Left colon (tissue), 2 donors: Measurements from ENCODE around the gene SLC8A3. TPM values are rescaled to one million over a fixed set of nuclear protein-coding genes. Genes with fewer than 3 reads are reported as not detected.
A peak's percentile ranks its signal among the peaks of the same experiment; 100 is the strongest.

Experiments used
- ATAC-seq: fragments of 200-7000 bp; cut with Tn5 transposase; one replicate; pipeline ENCODE4 v1.9.1; 2020; ENCODE audit warnings: mild to moderate bottlenecking, moderate library complexity
- DNase-seq, 2 donors: peaks; one replicate each; pipeline ENCODE4 v3.0.0-alpha.2; 2020
- intact Hi-C, 2 donors: fragments of 100-400 bp; cut with DNase I in 1 of 2; cut with micrococcal nuclease in 1 of 2; formaldehyde crosslinking; loops; one replicate each; pipeline versions ENCODE4 v1.11.2 to v1.14.0; 2022; cut with DNase I, micrococcal nuclease
- total RNA-seq, 2 donors: library from RNA; stranded (reverse); fragmentation: NEBNext Ultra II Directional; extraction: Animal tissue kit (Norgen Biotek cat#: 25700); gene quantifications; one replicate each; pipeline ENCODE4 v1.2.1, GENCODE V29; 2021
- donor health status: DM: no; HTN: no; CAD: no.
- donor health status: DM: yes; HTN: yes; CAD: no.

The SLC8A3 gene
- total RNA-seq, 2 donors from 2014 or later = 0.46 to 0.59 TPM

DNA sequence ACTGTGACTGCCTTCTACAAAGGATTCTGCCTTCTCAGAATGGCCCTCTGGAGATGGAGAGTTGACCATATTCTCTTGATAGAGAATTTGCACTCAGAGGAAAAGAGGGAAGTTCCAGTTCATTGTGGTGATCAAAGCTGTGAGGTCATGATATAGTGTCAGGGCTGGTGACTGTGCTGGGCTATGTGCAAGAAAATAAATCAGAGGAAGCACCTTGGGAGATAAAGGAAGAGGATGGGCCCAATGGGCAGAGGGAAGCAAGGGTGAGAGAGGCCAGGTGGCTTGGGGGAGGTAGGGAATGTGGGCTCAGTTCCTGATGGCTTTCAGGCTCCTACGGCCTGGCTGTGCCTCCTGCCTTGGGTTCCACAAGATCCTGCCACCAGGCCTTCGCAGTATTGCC is 145.8 kb downstream of the SLC8A3 start:
- no peak for DNase-seq
- intact Hi-C loops = no loop called here

DNA sequence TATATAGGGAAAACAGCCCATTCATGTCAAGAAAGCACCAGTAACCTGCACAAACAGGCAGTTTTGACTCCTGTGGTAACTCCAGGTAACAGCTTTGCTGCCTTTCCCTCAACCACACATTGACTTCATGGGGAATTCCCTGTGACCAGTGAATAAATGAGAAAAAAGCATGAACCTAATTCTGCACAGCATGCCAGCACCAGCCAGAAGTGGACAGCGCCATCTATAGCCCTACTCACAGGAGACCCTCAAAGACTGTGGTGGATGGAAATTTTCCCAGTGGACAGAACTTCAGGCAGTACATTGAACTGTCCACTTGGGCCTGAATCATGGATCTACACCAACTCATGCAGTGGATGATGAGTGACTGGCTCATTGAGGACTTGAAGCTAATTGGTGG is 152.1 kb downstream of the SLC8A3 start:
- no peak for DNase-seq
- intact Hi-C loops = loop anchor here in 1 of 2 donors (10.0 kb wide), 1 partner anchor 212 kb away; no protein-coding TSS in a partner anchor
- no peak for ATAC-seq

More for the DNA sequence above, 145.8 kb downstream of the SLC8A3 start:
- no peak for ATAC-seq

- ATAC-seq = no peak
- DNase-seq = no peak
- intact Hi-C loops = loop anchor here in 1 of 2 donors (10.0 kb wide), 1 partner anchor 209 kb away; no protein-coding TSS in a partner anchor
Observed at GRCh38 chr14:70034257-70034656, 154.5 kb downstream of the SLC8A3 start.

- ATAC-seq (no peak), DNase-seq (no peak)
- intact Hi-C loops = loop anchor here in 1 of 2 donors (10.0 kb wide), 1 partner anchor 209 kb away; no protein-coding TSS in a partner anchor
Observed at GRCh38 chr14:70033561-70033960, 155.2 kb downstream of the SLC8A3 start.

DNA sequence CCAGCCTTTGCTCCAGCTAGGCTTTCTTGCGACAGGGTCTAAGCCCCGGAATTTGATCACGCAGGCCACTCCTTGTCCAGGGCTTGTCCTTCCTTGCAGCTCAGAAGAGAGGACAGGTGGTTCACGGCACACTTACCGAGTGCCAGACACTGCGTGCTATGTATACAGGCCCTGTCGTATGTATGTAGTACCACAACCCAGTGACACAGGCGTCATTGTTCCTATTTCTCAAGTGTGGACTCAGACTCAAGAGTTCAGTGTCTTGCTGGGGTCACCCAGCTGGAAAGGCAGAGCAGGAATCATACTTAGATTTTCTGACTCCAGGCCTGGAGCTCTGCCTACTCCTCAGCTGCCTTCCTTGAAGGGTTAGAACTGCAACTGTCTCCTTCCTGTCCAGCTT is 155.6 kb downstream of the SLC8A3 start:
- ATAC-seq (no peak), DNase-seq (no peak)
- intact Hi-C loops = loop anchor here in 1 of 2 donors (10.0 kb wide), 1 partner anchor 208 kb away; no protein-coding TSS in a partner anchor

- DNase-seq = no peak
- intact Hi-C loops = loop anchor here in 1 of 2 donors (10.0 kb wide), 1 partner anchor 208 kb away; no protein-coding TSS in a partner anchor
- ATAC-seq = no peak
Observed at GRCh38 chr14:70032447-70032846, 156.3 kb downstream of the SLC8A3 start.

- ATAC-seq = no peak
- DNase-seq = no peak
- intact Hi-C loops = loop anchor here in 1 of 2 donors (10.0 kb wide), 1 partner anchor 207 kb away; no protein-coding TSS in a partner anchor
Observed at GRCh38 chr14:70032016-70032415, 156.7 kb downstream of the SLC8A3 start.

DNA sequence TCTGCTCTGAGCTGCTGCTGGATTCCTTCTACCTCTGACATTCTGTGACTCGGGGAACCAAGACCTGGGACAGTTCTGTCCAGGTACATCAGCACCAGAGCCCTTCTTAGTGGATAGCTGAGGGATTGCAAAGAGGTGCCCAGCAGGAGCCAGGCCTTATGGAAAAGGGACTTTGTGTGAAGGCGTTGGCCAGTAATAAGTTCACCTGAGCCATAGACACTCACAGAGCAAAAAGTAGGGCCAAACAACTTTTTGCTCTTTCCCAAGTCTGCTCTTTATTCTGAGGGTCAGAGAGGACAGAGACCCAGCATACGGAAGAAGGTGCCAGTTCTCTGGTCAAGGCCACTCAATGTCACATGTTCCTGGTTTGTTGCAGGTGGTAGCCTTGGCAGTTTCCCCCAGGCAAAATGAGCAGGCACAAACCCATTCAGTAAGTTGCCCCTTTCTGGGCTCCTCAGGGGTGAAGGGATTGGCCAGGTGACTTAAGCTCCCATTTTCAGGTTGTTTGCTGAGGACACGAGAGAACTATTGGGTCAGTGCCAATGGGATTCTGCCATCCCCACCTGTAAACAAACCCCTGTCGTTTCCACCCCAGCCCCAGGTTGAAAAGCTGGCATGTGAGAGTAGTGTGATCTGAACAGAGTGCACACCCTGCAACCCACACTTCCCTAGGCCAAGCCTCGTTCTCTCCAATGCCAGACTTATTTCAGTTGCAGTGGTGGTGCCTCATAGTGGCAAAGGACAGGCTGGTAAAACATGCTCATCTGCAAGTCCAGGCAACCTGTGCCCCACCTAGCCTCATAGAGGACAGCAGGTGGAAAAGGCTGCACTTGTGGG is 159.2 kb downstream of the SLC8A3 start:
- intact Hi-C loops = loop anchor here in 1 of 2 donors (10.0 kb wide), 1 partner anchor 205 kb away; no protein-coding TSS in a partner anchor
- ATAC-seq (no peak), DNase-seq (no peak)

DNA sequence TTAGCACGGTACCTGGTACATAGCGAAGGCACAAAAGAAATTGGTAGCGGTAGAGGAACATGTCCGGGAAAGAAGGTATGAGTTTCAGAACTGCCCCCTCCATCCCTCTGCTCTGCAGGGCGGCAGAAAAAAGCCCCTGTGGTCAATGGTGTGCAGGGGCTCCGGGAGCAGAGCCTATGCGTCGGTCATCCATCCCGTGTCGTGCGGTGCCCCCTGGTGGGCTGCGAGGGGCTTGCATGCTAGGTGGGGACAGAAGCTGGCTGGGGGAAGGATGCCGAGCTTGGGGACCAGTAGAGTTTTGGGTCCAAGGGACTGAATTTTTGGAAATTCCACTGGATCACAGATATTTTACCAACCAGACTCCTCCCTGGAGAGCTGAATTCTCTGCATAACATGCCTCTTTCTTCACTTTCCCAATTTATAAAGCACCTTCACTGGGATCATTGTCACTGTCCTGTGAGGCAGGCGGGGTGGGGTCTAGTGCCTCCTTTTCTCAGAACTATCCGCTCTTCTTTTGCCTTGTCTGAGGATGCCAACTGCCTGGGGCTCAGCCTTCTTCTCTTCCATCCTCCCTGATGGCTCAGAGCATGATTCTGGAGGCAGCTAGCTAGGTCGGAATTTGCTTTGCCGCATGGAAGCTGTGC is 160.8 kb downstream of the SLC8A3 start:
- ATAC-seq = peak; percentile 69
- intact Hi-C loops = loop anchor here in 1 of 2 donors (2.0 kb wide), 1 partner anchor 209 kb away; no protein-coding TSS in a partner anchor
- peak in 1 of 2 donors; percentile 72 for DNase-seq

- DNase-seq = no peak
- no peak for ATAC-seq
- intact Hi-C loops = no loop called here
Observed at GRCh38 chr14:70023871-70024270, 164.9 kb downstream of the SLC8A3 start.

DNA sequence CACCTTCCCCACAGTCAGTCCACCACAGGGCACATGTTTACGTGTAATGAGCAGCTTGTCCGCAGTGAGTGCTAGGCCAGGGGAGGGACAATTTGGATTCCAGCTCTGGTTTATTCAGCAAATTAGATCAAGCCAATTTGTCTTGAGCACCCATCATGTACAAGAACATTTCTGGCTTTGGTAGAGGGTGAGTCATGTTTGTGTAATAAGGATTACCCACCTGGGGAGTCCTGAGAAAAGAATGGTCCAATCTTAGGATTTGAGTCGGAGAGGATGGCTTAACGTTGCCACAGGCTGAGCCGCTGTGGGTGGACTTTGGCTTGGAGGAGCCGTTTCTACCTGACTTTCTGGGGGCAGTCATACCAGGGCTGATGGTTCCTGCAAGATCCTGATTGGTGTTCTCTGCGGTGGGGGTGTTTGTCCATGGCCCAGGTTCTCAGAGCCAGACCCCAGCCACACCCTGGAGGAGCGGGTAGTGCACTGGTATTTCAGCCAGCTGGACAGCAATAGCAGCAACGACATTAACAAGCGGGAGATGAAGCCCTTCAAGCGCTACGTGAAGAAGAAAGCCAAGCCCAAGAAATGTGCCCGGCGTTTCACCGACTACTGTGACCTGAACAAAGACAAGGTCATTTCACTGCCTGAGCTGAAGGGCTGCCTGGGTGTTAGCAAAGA is 165.8 kb downstream of the SLC8A3 start:
- DNase-seq (no peak), ATAC-seq (no peak)
- intact Hi-C loops = no loop called here

DNA sequence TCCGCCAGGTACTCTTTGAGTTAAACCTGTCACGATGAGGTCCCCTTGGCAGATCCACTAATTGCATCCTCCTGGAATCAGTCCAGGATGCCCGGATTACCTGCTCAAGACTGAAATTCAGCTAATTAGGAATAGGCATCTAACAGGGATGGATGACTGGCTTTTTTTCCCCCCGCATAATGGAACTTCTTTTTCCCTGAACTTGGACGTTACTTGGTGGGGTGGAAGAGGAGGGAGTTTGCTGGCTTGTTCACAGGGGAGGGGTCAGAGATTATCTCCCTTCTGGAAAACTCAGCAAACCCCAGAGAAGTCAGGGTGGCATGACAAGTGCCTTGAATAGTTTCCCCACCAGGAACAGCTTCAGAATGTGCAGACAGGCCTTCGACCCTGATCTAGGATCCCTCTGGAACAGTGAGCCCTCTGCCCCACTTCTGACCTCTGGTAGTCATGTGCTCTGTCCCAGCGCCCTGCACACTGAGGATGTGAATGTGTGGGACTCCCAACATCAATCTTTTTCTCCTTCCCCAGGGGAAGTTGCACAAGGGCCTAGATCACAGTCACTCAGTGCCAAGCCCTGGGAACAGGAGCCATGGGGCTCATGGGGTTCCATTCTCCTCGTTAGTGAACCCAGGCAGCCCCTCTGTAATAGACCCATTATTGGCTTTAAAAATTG is 167.1 kb downstream of the SLC8A3 start:
- no peak for ATAC-seq
- no peak for DNase-seq
- intact Hi-C loops = no loop called here

DNA sequence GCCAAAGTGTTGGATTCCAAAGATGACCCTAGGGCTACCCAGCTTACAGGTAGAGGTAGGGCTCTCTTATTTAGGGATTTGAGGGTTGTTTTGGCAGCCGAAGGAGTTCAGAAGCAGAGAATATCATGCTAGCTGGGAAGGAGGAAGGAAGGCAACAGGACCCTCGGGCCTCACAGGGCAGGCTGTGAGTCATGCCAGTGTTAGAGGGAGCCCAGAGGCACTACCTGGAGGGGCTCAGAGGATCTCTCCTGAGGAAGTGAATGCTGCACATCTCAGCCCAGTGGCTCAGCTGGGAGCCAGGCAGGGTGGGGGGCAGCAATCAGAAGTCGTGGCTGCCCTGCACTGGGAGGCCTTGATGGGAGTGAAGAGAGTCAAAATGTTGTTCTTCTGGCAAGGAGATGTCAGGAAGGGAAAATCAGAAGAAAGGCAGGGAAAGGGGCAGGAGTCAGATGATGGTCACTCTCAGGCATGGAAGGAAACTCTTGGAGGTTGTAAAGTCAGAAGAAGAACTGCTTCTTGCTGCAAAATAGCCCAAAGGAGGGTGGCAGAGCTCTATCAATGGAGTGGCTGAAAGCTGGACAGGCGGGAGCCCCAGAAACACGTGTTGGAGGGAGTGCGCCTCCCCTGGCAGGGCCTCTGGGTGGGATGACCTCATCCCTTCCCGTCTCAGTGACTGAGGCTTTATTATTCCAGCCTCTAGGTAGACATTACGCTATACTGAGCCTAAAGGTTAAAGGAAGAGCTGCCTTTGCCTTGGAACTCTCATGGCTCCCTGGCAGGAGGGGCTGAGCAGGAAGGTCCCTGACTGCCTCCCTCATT is 168.2 kb downstream of the SLC8A3 start:
- ATAC-seq (no peak), DNase-seq (no peak)
- intact Hi-C loops = no loop called here

DNA sequence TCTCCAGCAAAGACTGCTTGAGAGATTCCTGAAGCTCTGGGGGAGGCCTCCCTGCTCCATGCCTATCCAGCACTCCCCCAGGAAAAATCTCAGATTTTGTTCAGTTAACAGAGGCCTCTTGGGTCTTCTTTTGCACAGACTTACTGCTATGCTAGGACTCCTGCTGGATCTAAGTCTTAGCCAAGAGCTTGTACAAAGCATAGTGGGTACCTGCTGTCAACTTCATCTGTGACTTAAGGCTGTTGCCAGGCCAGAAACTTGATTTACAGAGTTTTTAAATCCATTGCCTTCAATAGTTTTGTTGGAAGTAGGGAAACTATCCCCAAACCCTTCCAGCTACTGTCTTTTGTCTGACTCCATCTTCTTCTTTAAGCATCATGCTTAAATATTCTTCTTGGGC is 169.1 kb downstream of the SLC8A3 start:
- intact Hi-C loops = no loop called here
- DNase-seq = no peak
- no peak for ATAC-seq

GRCh38 chr14:70018713-70019211 is 170.0 kb downstream of the SLC8A3 start:
- ATAC-seq = peak; percentile 35
- intact Hi-C loops = no loop called here
- DNase-seq = peak; percentile 43 to 52

- DNase-seq = no peak
- ATAC-seq = no peak
- intact Hi-C loops = no loop called here
Observed at GRCh38 chr14:70018230-70018629, 170.5 kb downstream of the SLC8A3 start.

- ATAC-seq (no peak), DNase-seq (no peak)
- intact Hi-C loops = no loop called here
Observed at GRCh38 chr14:70014406-70015095, 174.2 kb downstream of the SLC8A3 start.
